ENCODE measurements around the gene RAB3B. TPM values are rescaled to one million over a fixed set of nuclear protein-coding genes. Genes with fewer than 3 reads are reported as not detected.

The RAB3B gene
- total RNA-seq (2014; rRNA removed; shearing (Covaris generic); ENCODE audit: low replicate concordance) = not detected in 2 replicates

DNA sequence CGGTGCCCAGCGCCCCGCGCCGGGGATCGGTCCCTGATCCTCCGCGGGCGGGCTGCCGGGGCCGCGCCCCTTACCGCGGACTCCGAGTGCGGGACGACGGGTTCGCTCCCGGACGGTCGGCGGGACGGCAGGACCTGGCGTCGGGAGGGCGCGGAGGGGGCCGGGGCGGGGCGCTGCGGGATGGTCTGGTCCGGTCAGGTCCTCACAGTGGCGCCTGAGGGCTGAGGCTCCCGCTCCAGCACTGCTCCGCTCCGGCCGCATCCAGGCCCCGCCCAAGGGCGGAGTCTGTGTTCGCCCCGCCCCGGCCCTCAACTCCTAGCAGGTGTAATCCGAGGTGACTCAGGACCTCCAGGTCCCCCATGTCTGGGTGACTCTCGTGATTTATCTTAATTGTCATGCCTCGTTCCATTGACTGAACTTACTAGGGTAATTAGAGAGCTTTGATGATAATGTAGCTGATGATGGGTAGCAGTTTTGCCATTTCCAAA is at the start of gene RAB3B:
Gene RAB3B, minus strand, starts transcription at position 223 of the 488 bp plus-strand sequence. CDS start 13,583 bp downstream, outside the sequence.
- DNase-seq = no peak
- H3K9me3 ChIP-seq (ENCODE audit: low read length) = no peaks in the 10 kb centered on the region
- no peak within 1 kb of the TSS for H3K4me3 ChIP-seq (ENCODE audit: low read length)
- H3K9me2 ChIP-seq (replicated peaks; ENCODE audit: insufficient read depth, low read length) = no peaks in the 10 kb centered on the region
- no peak within 1 kb of the TSS for H3K4me2 ChIP-seq (ENCODE audit: low read depth, low read length, poor library complexity, severe bottlenecking)
- no peak within 1 kb of the TSS for H3K9ac ChIP-seq (ENCODE audit: low read length)
- no peaks in the 10 kb centered on the region for H3K4me1 ChIP-seq (ENCODE audit: low read length)
- H3K27ac ChIP-seq (ENCODE audit: low read length) = no peak within 1 kb of the TSS
- H3K36me3 ChIP-seq (ENCODE audit: insufficient read depth, low read length) = no peaks in the 10 kb centered on the region
- no peaks in the 10 kb centered on the region for H4K20me1 ChIP-seq (ENCODE audit: insufficient read depth, low read depth, low read length)
- H3K27me3 ChIP-seq (ENCODE audit: low read length) = no peaks in the 10 kb centered on the region
- no peaks in the 10 kb centered on the region for H3K79me2 ChIP-seq (ENCODE audit: low read length)
- H2AFZ ChIP-seq (ENCODE audit: low read length) = no peak within 1 kb of the TSS

DNA sequence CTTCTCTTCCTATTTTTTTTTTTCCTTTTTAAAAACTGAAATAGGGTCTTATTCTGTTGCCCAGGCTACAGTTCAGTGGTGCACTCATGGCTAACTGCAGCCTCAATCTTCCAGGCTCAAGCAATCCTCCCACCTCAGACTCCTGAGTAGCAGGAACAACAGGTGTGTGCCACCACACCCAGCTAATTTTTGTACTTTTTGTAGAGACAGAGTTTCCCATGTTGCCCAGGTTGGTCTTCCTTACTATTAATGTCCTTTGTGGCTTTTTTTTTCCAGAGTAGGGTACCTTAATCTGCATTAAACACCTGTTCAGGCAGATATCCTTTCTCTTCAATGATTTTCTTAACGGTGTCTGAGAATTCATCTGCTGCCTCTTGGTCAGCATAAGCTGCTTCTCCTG is 47.4 kb upstream of the RAB3B start:
- no peak overlapping the region for H3K9ac ChIP-seq (ENCODE audit: low read length)
- H3K27me3 ChIP-seq (ENCODE audit: low read length) = no peaks in the 10 kb centered on the region
- H3K27ac ChIP-seq (ENCODE audit: low read length) = no peak overlapping the region
- peaks cover 6% of the 10 kb centered on the region for H3K4me1 ChIP-seq (ENCODE audit: low read length)
- H3K79me2 ChIP-seq (ENCODE audit: low read length) = peaks cover 26% of the 10 kb centered on the region
- H3K36me3 ChIP-seq (ENCODE audit: insufficient read depth, low read length) = peaks cover 5% of the 10 kb centered on the region; the same call in 1 of the 2 replicates
- no peak overlapping the region for H3K4me2 ChIP-seq (ENCODE audit: low read depth, low read length, poor library complexity, severe bottlenecking)
- H2AFZ ChIP-seq (ENCODE audit: low read length) = no peak overlapping the region
- H3K9me2 ChIP-seq (replicated peaks; ENCODE audit: insufficient read depth, low read length) = no peaks in the 10 kb centered on the region
- H3K4me3 ChIP-seq (ENCODE audit: low read length) = no peak overlapping the region
- no peak for DNase-seq
- no peaks in the 10 kb centered on the region; the same call in 1 of the 2 replicates for H4K20me1 ChIP-seq (ENCODE audit: insufficient read depth, low read depth, low read length)
- H3K9me3 ChIP-seq (ENCODE audit: low read length) = no peaks in the 10 kb centered on the region

DNA sequence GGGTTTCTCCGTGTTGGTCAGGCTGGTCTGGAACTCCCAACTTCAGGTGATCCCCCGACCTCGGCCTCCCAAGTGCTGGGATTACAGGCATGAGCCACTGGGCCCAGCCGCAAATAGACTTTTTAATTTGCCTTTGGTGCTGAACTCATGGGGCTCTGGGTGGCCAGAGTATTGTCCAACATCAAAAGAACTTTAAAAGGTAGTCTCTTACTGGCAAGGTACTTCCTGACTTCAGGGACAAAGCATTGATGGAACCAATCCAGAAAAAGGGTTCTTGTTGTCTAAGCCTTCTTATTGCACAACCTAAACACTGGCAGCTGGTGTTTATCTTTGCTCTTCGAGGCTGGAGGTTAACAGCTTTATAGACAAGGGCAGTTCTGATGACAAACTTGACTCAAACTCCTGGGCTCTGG is 46.9 kb upstream of the RAB3B start:
- no peaks in the 10 kb centered on the region for H3K9me3 ChIP-seq (ENCODE audit: low read length)
- DNase-seq = no peak

DNA sequence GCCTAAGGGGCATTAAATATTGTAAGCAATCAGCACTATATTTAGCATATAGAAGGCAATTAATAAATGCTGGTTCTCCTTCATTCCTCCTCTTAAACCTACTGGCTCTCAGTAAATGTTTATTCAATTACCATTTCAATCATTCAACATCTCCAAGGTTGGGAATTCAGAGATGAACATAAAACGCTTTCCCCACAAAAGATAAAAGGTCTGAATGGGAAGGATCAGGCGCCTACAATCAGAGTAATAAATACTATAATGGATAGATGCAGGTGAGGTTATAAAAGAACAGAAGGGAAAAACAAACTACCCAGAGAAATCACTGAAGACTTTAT is 43.5 kb upstream of the RAB3B start:
- H3K4me1 ChIP-seq (ENCODE audit: low read length) = peaks cover 39% of the 10 kb centered on the region
- H3K4me2 ChIP-seq (ENCODE audit: low read depth, low read length, poor library complexity, severe bottlenecking) = peak overlapping the region; percentile 87
- peaks cover 51% of the 10 kb centered on the region for H3K79me2 ChIP-seq (ENCODE audit: low read length)
- H3K4me3 ChIP-seq (ENCODE audit: low read length) = peak overlapping the region; percentile 88
- peaks cover 10% of the 10 kb centered on the region; the same call in 1 of the 2 replicates for H3K36me3 ChIP-seq (ENCODE audit: insufficient read depth, low read length)
- no peak for DNase-seq
- H3K9me3 ChIP-seq (ENCODE audit: low read length) = no peaks in the 10 kb centered on the region
- no peaks in the 10 kb centered on the region for H3K27me3 ChIP-seq (ENCODE audit: low read length)
- H3K27ac ChIP-seq (ENCODE audit: low read length) = no peak overlapping the region
- peak overlapping the region; percentile 92 for H3K9ac ChIP-seq (ENCODE audit: low read length)
- no peak overlapping the region for H2AFZ ChIP-seq (ENCODE audit: low read length)
- H3K9me2 ChIP-seq (replicated peaks; ENCODE audit: insufficient read depth, low read length) = no peaks in the 10 kb centered on the region
- peaks cover 13% of the 10 kb centered on the region; the same call in 1 of the 2 replicates for H4K20me1 ChIP-seq (ENCODE audit: insufficient read depth, low read depth, low read length)

More for the DNA sequence above, 46.9 kb upstream of the RAB3B start:
- H3K79me2 ChIP-seq (ENCODE audit: low read length) = peaks cover 29% of the 10 kb centered on the region
- no peak overlapping the region for H3K27ac ChIP-seq (ENCODE audit: low read length)
- H3K4me1 ChIP-seq (ENCODE audit: low read length) = peaks cover 8% of the 10 kb centered on the region
- H3K9ac ChIP-seq (ENCODE audit: low read length) = no peak overlapping the region
- H2AFZ ChIP-seq (ENCODE audit: low read length) = no peak overlapping the region
- H3K36me3 ChIP-seq (ENCODE audit: insufficient read depth, low read length) = peaks cover 7% of the 10 kb centered on the region; the same call in 1 of the 2 replicates
- no peaks in the 10 kb centered on the region for H3K9me2 ChIP-seq (replicated peaks; ENCODE audit: insufficient read depth, low read length)
- no peak overlapping the region for H3K4me3 ChIP-seq (ENCODE audit: low read length)
- no peak overlapping the region for H3K4me2 ChIP-seq (ENCODE audit: low read depth, low read length, poor library complexity, severe bottlenecking)
- H3K27me3 ChIP-seq (ENCODE audit: low read length) = no peaks in the 10 kb centered on the region
- peaks cover 3% of the 10 kb centered on the region; the same call in 1 of the 2 replicates for H4K20me1 ChIP-seq (ENCODE audit: insufficient read depth, low read depth, low read length)

- Histone ChIP-seq H3K9me2 (replicated peaks; ENCODE audit: insufficient read depth, low read length) (no peaks in the 10 kb centered on the region), H4K20me1 (ENCODE audit: insufficient read depth, low read depth, low read length) (peaks cover 13% of the 10 kb centered on the region; the same call in 1 of the 2 replicates), H3K9me3 (ENCODE audit: low read length) (no peaks in the 10 kb centered on the region), H3K4me1 (ENCODE audit: low read length) (peaks cover 45% of the 10 kb centered on the region), H3K4me3 (ENCODE audit: low read length) (peak within 1 kb of the TSS; percentile 88), H2AFZ (ENCODE audit: low read length) (peak within 1 kb of the TSS; percentile 20; the same call in 1 of the 2 replicates), H3K27me3 (ENCODE audit: low read length) (no peaks in the 10 kb centered on the region), H3K27ac (ENCODE audit: low read length) (peak within 1 kb of the TSS; percentile 59), H3K4me2 (ENCODE audit: low read depth, low read length, poor library complexity, severe bottlenecking) (peak within 1 kb of the TSS; percentile 87), H3K9ac (ENCODE audit: low read length) (peak within 1 kb of the TSS; percentile 92), H3K36me3 (ENCODE audit: insufficient read depth, low read length) (peaks cover 10% of the 10 kb centered on the region; the same call in 1 of the 2 replicates), H3K79me2 (ENCODE audit: low read length) (peaks cover 51% of the 10 kb centered on the region)
- peak; percentile 97 for DNase-seq
Observed at GRCh38 chr1:52033190-52034049, 42.9 kb upstream of the RAB3B start, which contains the start of gene KTI12. Gene KTI12, minus strand, starts transcription at chr1:52033810. Its CDS starts 49 bp downstream, at chr1:52033761.

DNA sequence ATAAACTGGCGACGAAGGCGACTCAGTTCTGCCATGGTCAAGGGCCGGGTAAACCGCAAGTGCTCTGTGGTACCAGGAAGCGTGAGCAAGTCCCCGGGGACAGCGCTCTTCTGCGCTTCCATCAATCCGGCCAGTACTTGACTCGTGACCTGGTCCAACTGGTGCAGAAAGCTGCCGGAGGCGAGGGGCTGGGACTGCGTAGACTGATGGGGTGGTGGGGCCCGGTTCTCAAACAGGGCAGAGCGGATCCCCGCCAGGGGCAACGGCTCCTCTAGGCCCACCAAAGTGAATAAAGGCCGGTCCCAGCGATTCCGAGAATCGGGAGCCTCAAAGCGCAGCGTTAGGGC is 42.3 kb upstream of the RAB3B start:
- Histone ChIP-seq H2AFZ (ENCODE audit: low read length) (no peak overlapping the region), H3K9ac (ENCODE audit: low read length) (peak overlapping the region; percentile 92), H3K4me3 (ENCODE audit: low read length) (peak overlapping the region; percentile 88), H3K9me2 (replicated peaks; ENCODE audit: insufficient read depth, low read length) (no peaks in the 10 kb centered on the region), H3K9me3 (ENCODE audit: low read length) (no peaks in the 10 kb centered on the region), H3K79me2 (ENCODE audit: low read length) (peaks cover 51% of the 10 kb centered on the region), H3K27ac (ENCODE audit: low read length) (peak overlapping the region; percentile 59), H3K36me3 (ENCODE audit: insufficient read depth, low read length) (peaks cover 10% of the 10 kb centered on the region; the same call in 1 of the 2 replicates), H4K20me1 (ENCODE audit: insufficient read depth, low read depth, low read length) (peaks cover 13% of the 10 kb centered on the region; the same call in 1 of the 2 replicates), H3K4me2 (ENCODE audit: low read depth, low read length, poor library complexity, severe bottlenecking) (peak overlapping the region; percentile 87), H3K27me3 (ENCODE audit: low read length) (no peaks in the 10 kb centered on the region), H3K4me1 (ENCODE audit: low read length) (peaks cover 52% of the 10 kb centered on the region)
- DNase-seq = peak; percentile 77

- H3K27me3 ChIP-seq (ENCODE audit: low read length) = no peaks in the 10 kb centered on the region
- H3K9me2 ChIP-seq (replicated peaks; ENCODE audit: insufficient read depth, low read length) = no peaks in the 10 kb centered on the region
- H3K36me3 ChIP-seq (ENCODE audit: insufficient read depth, low read length) = peaks cover 10% of the 10 kb centered on the region; the same call in 1 of the 2 replicates
- peak overlapping the region; percentile 88 for H3K4me3 ChIP-seq (ENCODE audit: low read length)
- peak overlapping the region; percentile 87 for H3K4me2 ChIP-seq (ENCODE audit: low read depth, low read length, poor library complexity, severe bottlenecking)
- peaks cover 52% of the 10 kb centered on the region for H3K4me1 ChIP-seq (ENCODE audit: low read length)
- peak; percentile 46 for DNase-seq
- peak overlapping the region; percentile 59 for H3K27ac ChIP-seq (ENCODE audit: low read length)
- H4K20me1 ChIP-seq (ENCODE audit: insufficient read depth, low read depth, low read length) = peaks cover 13% of the 10 kb centered on the region; the same call in 1 of the 2 replicates
- H3K9me3 ChIP-seq (ENCODE audit: low read length) = no peaks in the 10 kb centered on the region
- H2AFZ ChIP-seq (ENCODE audit: low read length) = no peak overlapping the region
- peak overlapping the region; percentile 92 for H3K9ac ChIP-seq (ENCODE audit: low read length)
- H3K79me2 ChIP-seq (ENCODE audit: low read length) = peaks cover 51% of the 10 kb centered on the region
Observed at GRCh38 chr1:52032124-52032784, 41.8 kb upstream of the RAB3B start.
